Liver (tissue), 3 donors: ENCODE results near the gene RASGRF2.

Experiments
- EGR1 ChIP-seq, 2 donors: IDR thresholded peaks; 2 replicates each; pipeline ENCODE4 v1.6.1; 2016 to 2018; ENCODE audit warnings: antibody characterized with exemption in 2 of 2, low read depth in 2 of 2
- JUND ChIP-seq, 2 donors: IDR thresholded peaks; 2 replicates each; pipeline ENCODE4 v1.6.1; 2016; ENCODE audit warnings: antibody characterized with exemption in 2 of 2
- RAD21 ChIP-seq, 2 donors: IDR thresholded peaks; 2 replicates each; pipeline ENCODE4 v1.6.1; 2016; ENCODE audit warnings: antibody characterized with exemption in 2 of 2, mild to moderate bottlenecking in 2 of 2
- TAF1 ChIP-seq: conservative IDR thresholded peaks from 2 replicates; pipeline ENCODE4 v1.6.1; 2016; ENCODE audit warnings: antibody characterized with exemption, mild to moderate bottlenecking
- YY1 ChIP-seq: IDR thresholded peaks from 2 replicates; pipeline ENCODE4 v1.6.1; 2016; ENCODE audit warnings: antibody characterized with exemption, mild to moderate bottlenecking
- TF ChIP-seq, protein P1 (sequence below): fragments of 150-350 bp; IDR thresholded peaks from 2 replicates; pipeline ENCODE4 v1.5.1; 2017; ENCODE audit warnings: improper control_type of control experiment, low read depth, low read length; ENCODE audit not compliant: missing input control
- TF ChIP-seq, protein P2 (sequence below): IDR thresholded peaks from 2 replicates; pipeline ENCODE4 v1.6.1; 2016; ENCODE audit warnings: antibody characterized with exemption
- TF ChIP-seq, protein P3 (sequence below): IDR thresholded peaks from 2 replicates; pipeline ENCODE4 v1.6.1; 2016; ENCODE audit warnings: antibody characterized with exemption
- donor health status: healthy.
- donor health status: healthy.

DNA sequence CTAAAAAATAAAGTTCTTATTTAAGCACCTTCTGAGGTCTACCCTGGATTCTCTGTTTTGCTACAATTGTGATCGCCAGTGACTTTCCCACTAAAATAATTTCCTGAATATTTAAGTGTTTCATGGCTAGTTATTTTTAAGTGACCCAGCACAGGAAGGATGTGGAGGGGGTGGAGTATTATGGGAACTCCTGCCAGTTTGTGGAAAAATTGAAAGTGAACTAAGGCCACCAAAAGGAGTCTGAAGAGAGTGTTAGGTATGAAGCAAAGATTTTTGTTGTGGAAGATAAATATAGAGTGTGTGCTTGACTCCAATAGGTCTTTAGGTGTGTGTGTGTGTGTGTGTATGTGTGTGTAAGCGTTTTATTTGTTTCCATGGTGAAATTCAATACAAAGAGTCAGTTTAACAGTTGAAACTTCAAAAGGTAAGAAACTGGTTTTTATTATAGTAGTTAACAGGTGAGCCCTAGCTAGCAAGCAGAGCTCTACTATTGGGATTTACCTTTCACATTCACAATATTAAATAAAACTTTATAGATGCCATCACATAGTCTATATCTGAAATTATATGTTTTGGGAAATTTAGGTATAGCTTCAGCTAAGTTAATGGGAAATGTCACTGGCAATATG lies 25.6 kb downstream of the RASGRF2 start:
- no peak for TF ChIP-seq RAD21 (IDR thresholded peaks at IDR 0.05)
- TF ChIP-seq, protein P1, sequence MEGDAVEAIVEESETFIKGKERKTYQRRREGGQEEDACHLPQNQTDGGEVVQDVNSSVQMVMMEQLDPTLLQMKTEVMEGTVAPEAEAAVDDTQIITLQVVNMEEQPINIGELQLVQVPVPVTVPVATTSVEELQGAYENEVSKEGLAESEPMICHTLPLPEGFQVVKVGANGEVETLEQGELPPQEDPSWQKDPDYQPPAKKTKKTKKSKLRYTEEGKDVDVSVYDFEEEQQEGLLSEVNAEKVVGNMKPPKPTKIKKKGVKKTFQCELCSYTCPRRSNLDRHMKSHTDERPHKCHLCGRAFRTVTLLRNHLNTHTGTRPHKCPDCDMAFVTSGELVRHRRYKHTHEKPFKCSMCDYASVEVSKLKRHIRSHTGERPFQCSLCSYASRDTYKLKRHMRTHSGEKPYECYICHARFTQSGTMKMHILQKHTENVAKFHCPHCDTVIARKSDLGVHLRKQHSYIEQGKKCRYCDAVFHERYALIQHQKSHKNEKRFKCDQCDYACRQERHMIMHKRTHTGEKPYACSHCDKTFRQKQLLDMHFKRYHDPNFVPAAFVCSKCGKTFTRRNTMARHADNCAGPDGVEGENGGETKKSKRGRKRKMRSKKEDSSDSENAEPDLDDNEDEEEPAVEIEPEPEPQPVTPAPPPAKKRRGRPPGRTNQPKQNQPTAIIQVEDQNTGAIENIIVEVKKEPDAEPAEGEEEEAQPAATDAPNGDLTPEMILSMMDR = no peak
- no peak for TF ChIP-seq EGR1 (IDR thresholded peaks at IDR 0.05; ENCODE audit: low read depth in 2 of 2)
- TF ChIP-seq TAF1 = no peak
- TF ChIP-seq, protein P2, sequence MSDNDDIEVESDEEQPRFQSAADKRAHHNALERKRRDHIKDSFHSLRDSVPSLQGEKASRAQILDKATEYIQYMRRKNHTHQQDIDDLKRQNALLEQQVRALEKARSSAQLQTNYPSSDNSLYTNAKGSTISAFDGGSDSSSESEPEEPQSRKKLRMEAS = no peak
- no peak for TF ChIP-seq JUND (IDR thresholded peaks at IDR 0.05)
- TF ChIP-seq YY1 = no peak
- TF ChIP-seq, protein P3, sequence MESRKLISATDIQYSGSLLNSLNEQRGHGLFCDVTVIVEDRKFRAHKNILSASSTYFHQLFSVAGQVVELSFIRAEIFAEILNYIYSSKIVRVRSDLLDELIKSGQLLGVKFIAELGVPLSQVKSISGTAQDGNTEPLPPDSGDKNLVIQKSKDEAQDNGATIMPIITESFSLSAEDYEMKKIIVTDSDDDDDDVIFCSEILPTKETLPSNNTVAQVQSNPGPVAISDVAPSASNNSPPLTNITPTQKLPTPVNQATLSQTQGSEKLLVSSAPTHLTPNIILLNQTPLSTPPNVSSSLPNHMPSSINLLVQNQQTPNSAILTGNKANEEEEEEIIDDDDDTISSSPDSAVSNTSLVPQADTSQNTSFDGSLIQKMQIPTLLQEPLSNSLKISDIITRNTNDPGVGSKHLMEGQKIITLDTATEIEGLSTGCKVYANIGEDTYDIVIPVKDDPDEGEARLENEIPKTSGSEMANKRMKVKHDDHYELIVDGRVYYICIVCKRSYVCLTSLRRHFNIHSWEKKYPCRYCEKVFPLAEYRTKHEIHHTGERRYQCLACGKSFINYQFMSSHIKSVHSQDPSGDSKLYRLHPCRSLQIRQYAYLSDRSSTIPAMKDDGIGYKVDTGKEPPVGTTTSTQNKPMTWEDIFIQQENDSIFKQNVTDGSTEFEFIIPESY = no peak
